HepG2 (cell line): Measurements from ENCODE around the gene TCAP. TPM values are rescaled to one million over a fixed set of nuclear protein-coding genes. Genes with fewer than 3 reads are reported as not detected.

ENCODE experiments used
- ARNT ChIP-seq: fragments of 450-650 bp; IDR thresholded peaks from 2 replicates; pipeline ENCODE4 v1.6.1; 2017
- CC2D1A ChIP-seq: sonication (generic); formaldehyde crosslinking; IDR thresholded peaks from 2 replicates; pipeline ENCODE4 v1.8.1; 2023; ENCODE audit warnings: mild to moderate bottlenecking, missing genetic modification reagents
- CEBPG ChIP-seq: IDR thresholded peaks from 2 replicates; pipeline ENCODE4 v1.6.1; 2016
- ETV6 ChIP-seq: sonication (generic); formaldehyde crosslinking; conservative IDR thresholded peaks from 2 replicates; pipeline ENCODE4 v1.4.0; 2020; ENCODE audit warnings: missing genetic modification reagents
- HCFC1 ChIP-seq: fragments of 150-350 bp; IDR thresholded peaks from 2 replicates; pipeline ENCODE4 v1.6.1; 2014; ENCODE audit warnings: low read depth, low read length
- IRX3 ChIP-seq: sonication (generic); formaldehyde crosslinking; IDR thresholded peaks from 2 replicates; pipeline ENCODE4 v1.8.1; 2023; ENCODE audit warnings: mild to moderate bottlenecking, low read depth, missing genetic modification reagents, borderline replicate concordance
- KLF15 ChIP-seq: sonication (generic); formaldehyde crosslinking; IDR thresholded peaks from 2 replicates; pipeline ENCODE4 v1.8.1; 2023; ENCODE audit warnings: borderline replicate concordance, mild to moderate bottlenecking, inconsistent platforms, missing genetic modification reagents, mixed read lengths
- KLF16 ChIP-seq, 2 experiments: sonication (generic) in 1 of 2; formaldehyde crosslinking in 1 of 2; IDR thresholded peaks; 2 replicates each; pipeline versions ENCODE4 v1.6.1 to v1.8.0; 2016 to 2023; ENCODE audit warnings: missing genetic modification reagents in 2 of 2, missing compliant biosample characterization in 1 of 2
- NBN ChIP-seq: fragments of 450-650 bp; conservative IDR thresholded peaks from 2 replicates; pipeline ENCODE4 v1.6.1; 2017
- NR1H2 ChIP-seq: sonication (generic); formaldehyde crosslinking; IDR thresholded peaks from 2 replicates; pipeline ENCODE4 v1.8.1; 2022; ENCODE audit warnings: low read depth, missing genetic modification reagents, borderline replicate concordance
- ONECUT2 ChIP-seq: sonication (generic); formaldehyde crosslinking; IDR thresholded peaks from 2 replicates; pipeline ENCODE4 v1.4.0; 2020; ENCODE audit warnings: missing genetic modification reagents
- PCBP2 ChIP-seq: fragments of 200-400 bp; formaldehyde crosslinking; optimal IDR thresholded peaks from 2 replicates; pipeline ENCODE3; 2018; ENCODE audit warnings: low read length, low read depth; ENCODE audit not compliant: poor library complexity, severe bottlenecking
- PHF21A ChIP-seq: sonication (generic); formaldehyde crosslinking; IDR thresholded peaks from 2 replicates; pipeline ENCODE4 v1.5.0; 2020; ENCODE audit warnings: mild to moderate bottlenecking, missing genetic modification reagents
- PREB ChIP-seq: sonication (generic); formaldehyde crosslinking; IDR thresholded peaks from 2 replicates; pipeline ENCODE4 v1.4.0; 2020; ENCODE audit warnings: missing genetic modification reagents
- TARDBP ChIP-seq: sonication (generic); formaldehyde crosslinking; IDR thresholded peaks from 2 replicates; pipeline ENCODE4 v1.8.0; 2022; ENCODE audit warnings: mild to moderate bottlenecking, missing genetic modification reagents
- THYN1 ChIP-seq: sonication (generic); formaldehyde crosslinking; IDR thresholded peaks from 2 replicates; pipeline ENCODE4 v1.8.1; 2023; ENCODE audit warnings: low read depth, mild to moderate bottlenecking, moderate library complexity, missing genetic modification reagents, borderline replicate concordance
- TP53 ChIP-seq: sonication (generic); formaldehyde crosslinking; conservative IDR thresholded peaks from 2 replicates; pipeline ENCODE4 v1.4.0; 2020; ENCODE audit warnings: missing genetic modification reagents
- ZBTB25 ChIP-seq: IDR thresholded peaks from 2 replicates; pipeline ENCODE4 v1.6.1; 2018; ENCODE audit warnings: missing genetic modification reagents
- ZNF383 ChIP-seq: sonication (generic); formaldehyde crosslinking; IDR thresholded peaks from 2 replicates; pipeline ENCODE4 v1.4.0; 2020; ENCODE audit warnings: missing genetic modification reagents, mild to moderate bottlenecking, borderline replicate concordance
- ZNF607 ChIP-seq: sonication (generic); formaldehyde crosslinking; IDR thresholded peaks from 2 replicates; pipeline ENCODE4 v1.5.1; 2020; ENCODE audit warnings: missing genetic modification reagents, mild to moderate bottlenecking, borderline replicate concordance
- ZNF788 ChIP-seq: sonication (generic); formaldehyde crosslinking; IDR thresholded peaks from 2 replicates; pipeline ENCODE4 v1.5.0; 2020; ENCODE audit warnings: mild to moderate bottlenecking, missing genetic modification reagents, borderline replicate concordance
- ZNF883 ChIP-seq: sonication (generic); formaldehyde crosslinking; IDR thresholded peaks from 2 replicates; pipeline ENCODE4 v1.5.1; 2020; ENCODE audit warnings: mild to moderate bottlenecking, missing genetic modification reagents; ENCODE audit errors: not compliant biosample characterization
- polyA plus RNA-seq, 8 experiments: library from polyadenylated mRNA; depleted of rRNA in 3 of 8; stranded (reverse) in 7 of 8; unstranded in 1 of 8; fragments of >200 nt; fragmentation: Illumina TruSeq in 4 of 8; extraction: Trizol in 4 of 8; gene quantifications; 2 replicates each; pipeline versions ENCODE4 v1.2.1 to v1.2.3, GENCODE V29; 2011 to 2016; ENCODE audit warnings: low read depth in 4 of 8, missing spikeins in 1 of 8, mixed read lengths in 1 of 8; ENCODE audit not compliant: insufficient read depth in 1 of 8
- total RNA-seq, 5 experiments: library from RNA; depleted of rRNA; stranded (reverse); fragments of >200 nt; fragmentation: Illumina TruSeq; extraction: Trizol; gene quantifications; 2 replicates each; pipeline ENCODE4 v1.2.3, GENCODE V29; 2016; ENCODE audit warnings: low read depth in 1 of 5
- TF ChIP-seq, protein P1 (sequence below): sonication (generic); formaldehyde crosslinking; conservative IDR thresholded peaks from 2 replicates; pipeline ENCODE4 v1.5.0; 2020; ENCODE audit warnings: missing genetic modification reagents
- TF ChIP-seq, protein P2 (sequence below): sonication (generic); formaldehyde crosslinking; IDR thresholded peaks from 2 replicates; pipeline ENCODE4 v1.4.0; 2020; ENCODE audit warnings: mild to moderate bottlenecking, missing genetic modification reagents
- TF ChIP-seq, protein P3 (sequence below): IDR thresholded peaks from 2 replicates; pipeline ENCODE4 v1.6.1; 2016; ENCODE audit warnings: low read depth, borderline replicate concordance
- TF ChIP-seq, protein P4 (sequence below): sonication (generic); formaldehyde crosslinking; IDR thresholded peaks from 2 replicates; pipeline ENCODE4 v1.4.0; 2020; ENCODE audit warnings: missing genetic modification reagents

The TCAP gene
- total and polyA plus RNA-seq, 2 of the 13 experiments (the other 11 are each of a cell fraction or from before 2014, with no cell fraction given) = 0.24 to 0.65 TPM

DNA sequence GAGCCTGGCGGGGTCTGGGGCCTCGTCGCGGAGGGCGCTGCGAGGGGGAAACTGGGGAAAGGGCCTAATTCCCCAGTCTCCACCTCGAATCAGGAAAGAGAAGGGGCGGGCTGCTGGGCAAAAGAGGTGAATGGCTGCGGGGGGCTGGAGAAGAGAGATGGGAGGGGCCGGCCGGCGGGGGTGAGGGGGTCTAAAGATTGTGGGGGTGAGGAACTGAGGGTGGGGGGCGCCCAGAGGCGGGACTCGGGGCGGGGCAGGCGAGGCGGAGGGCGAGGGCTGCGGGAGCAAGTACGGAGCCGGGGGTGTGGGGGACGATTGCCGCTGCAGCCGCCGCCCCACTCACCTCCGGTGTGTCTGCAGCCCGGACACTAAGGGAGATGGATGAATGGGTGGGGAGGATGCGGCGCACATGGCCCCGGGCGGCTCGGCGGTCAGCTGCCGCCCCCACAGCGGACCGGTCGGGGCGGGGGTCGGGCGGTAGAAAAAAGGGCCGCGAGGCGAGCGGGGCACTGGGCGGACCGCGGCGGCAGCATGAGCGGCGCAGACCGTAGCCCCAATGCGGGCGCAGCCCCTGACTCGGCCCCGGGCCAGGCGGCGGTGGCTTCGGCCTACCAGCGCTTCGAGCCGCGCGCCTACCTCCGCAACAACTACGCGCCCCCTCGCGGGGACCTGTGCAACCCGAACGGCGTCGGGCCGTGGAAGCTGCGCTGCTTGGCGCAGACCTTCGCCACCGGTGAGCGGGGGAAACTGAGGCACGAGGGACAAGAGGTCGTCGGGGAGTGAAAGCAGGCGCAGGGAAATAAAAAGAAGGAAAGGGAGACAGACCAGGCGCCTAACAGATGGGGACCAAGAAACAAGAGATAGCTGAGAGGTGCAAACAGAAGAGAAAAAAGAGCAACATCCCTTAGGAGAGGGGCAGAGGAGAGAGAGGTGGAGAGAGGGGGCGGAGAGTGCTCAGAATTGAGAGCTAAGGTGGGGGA, 3.1 kb downstream of the TCAP start, which contains the start of gene PNMT (continued):
- TF ChIP-seq, protein P1, sequence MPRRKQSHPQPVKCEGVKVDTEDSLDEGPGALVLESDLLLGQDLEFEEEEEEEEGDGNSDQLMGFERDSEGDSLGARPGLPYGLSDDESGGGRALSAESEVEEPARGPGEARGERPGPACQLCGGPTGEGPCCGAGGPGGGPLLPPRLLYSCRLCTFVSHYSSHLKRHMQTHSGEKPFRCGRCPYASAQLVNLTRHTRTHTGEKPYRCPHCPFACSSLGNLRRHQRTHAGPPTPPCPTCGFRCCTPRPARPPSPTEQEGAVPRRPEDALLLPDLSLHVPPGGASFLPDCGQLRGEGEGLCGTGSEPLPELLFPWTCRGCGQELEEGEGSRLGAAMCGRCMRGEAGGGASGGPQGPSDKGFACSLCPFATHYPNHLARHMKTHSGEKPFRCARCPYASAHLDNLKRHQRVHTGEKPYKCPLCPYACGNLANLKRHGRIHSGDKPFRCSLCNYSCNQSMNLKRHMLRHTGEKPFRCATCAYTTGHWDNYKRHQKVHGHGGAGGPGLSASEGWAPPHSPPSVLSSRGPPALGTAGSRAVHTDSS (CRISPR knock-in tag) = no peak
- TF ChIP-seq NR1H2 (no peak), ZNF383 (CRISPR knock-in tag) (no peak), ZNF607 (CRISPR knock-in tag) (peak; percentile 79; the same call in 1 of the 2 replicates), CEBPG (CRISPR knock-in tag) (peak; percentile 62), NBN (no peak), TP53 (CRISPR knock-in tag) (no peak), PCBP2 (no peak), ONECUT2 (CRISPR knock-in tag) (no peak), ZBTB25 (CRISPR knock-in tag) (no peak), ARNT (no peak), KLF16 (CRISPR knock-in tag; IDR thresholded peaks at IDR 0.05) (peak in 1 of 2 experiments; percentile 80; a peak in 1 of 4 replicates), PREB (CRISPR knock-in tag) (no peak), ETV6 (CRISPR knock-in tag) (peak; percentile 83; the same call in 1 of the 2 replicates), ZNF788 (CRISPR knock-in tag) (peak; percentile 94), CC2D1A (CRISPR knock-in tag) (no peak), KLF15 (CRISPR knock-in tag) (no peak), ZNF883 (peak; percentile 93), THYN1 (CRISPR knock-in tag) (no peak), HCFC1 (no peak), IRX3 (CRISPR knock-in tag) (no peak), TARDBP (no peak), PHF21A (0 out of 2 replicates have a peak, but pooled peaks have one; percentile 44)
- TF ChIP-seq, protein P2, sequence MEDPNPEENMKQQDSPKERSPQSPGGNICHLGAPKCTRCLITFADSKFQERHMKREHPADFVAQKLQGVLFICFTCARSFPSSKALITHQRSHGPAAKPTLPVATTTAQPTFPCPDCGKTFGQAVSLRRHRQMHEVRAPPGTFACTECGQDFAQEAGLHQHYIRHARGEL (CRISPR knock-in tag) = no peak
- TF ChIP-seq, protein P3, sequence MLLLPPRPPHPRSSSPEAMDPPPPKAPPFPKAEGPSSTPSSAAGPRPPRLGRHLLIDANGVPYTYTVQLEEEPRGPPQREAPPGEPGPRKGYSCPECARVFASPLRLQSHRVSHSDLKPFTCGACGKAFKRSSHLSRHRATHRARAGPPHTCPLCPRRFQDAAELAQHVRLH (CRISPR knock-in tag) = peak; percentile 82; the same call in 1 of the 2 replicates
- TF ChIP-seq, protein P4, sequence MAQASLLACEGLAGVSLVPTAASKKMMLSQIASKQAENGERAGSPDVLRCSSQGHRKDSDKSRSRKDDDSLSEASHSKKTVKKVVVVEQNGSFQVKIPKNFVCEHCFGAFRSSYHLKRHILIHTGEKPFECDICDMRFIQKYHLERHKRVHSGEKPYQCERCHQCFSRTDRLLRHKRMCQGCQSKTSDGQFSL = no peak
